Measurements from ENCODE around the gene RPS6KB2.

GRCh38 chr11:67451658-67451976 is 23.3 kb downstream of the RPS6KB2 start:
- no peak for TF ChIP-seq CTCF (IDR thresholded peaks at IDR 0.05; ENCODE audit: low read length)
- TF ChIP-seq EZH2phosphoT487 (IDR thresholded peaks at IDR 0.05; ENCODE audit: low read length): no peak
- TF ChIP-seq EZH2 (optimal IDR thresholded peaks at IDR 0.05; ENCODE audit: low read depth, low read length): no peak
